Prostate gland (tissue), 2 donors: Measurements from ENCODE around the gene COPG1. TPM values are rescaled to one million over a fixed set of nuclear protein-coding genes. Genes with fewer than 3 reads are reported as not detected.
A peak's percentile ranks its signal among the peaks of the same experiment; 100 is the strongest.

ENCODE experiments used
- DNase-seq: peaks from one replicate; pipeline ENCODE4 v3.0.0-alpha.2; 2019; ENCODE audit warnings: low spot score
- H3K27ac ChIP-seq, 2 donors: fragments of 200-600 bp; sonication (generic); 2 replicates each; pipeline ENCODE4 v1.5.1; 2017 to 2019
- H3K27me3 ChIP-seq: fragments of 200-600 bp; sonication (generic); replicated peaks from 2 replicates; pipeline ENCODE4 v1.5.1; 2019; ENCODE audit not compliant: insufficient read depth
- H3K36me3 ChIP-seq, 2 donors: fragments of 200-600 bp; sonication (generic); 1 replicate in 1 of 2; 2 replicates in 1 of 2; pipeline versions ENCODE4 v1.5.1 to v1.8.1; 2017 to 2019
- H3K4me1 ChIP-seq: fragments of 200-600 bp; sonication (generic); replicated peaks from 2 replicates; pipeline ENCODE4 v1.5.1; 2019
- H3K4me3 ChIP-seq, 2 donors: fragments of 200-600 bp; sonication (generic); 2 replicates each; pipeline ENCODE4 v1.5.1; 2017 to 2019
- H3K9me3 ChIP-seq: fragments of 200-600 bp; sonication (generic); 2 replicates; pipeline ENCODE4 v1.5.1; 2017
- CTCF ChIP-seq, 4 experiments: fragments of 200-600 bp in 2 of 4; fragments of 450-650 bp in 2 of 4; sonication (generic) in 2 of 4; IDR thresholded peaks; 1 replicate in 3 of 4; 2 replicates in 1 of 4; pipeline ENCODE4 v1.5.1; 2016 to 2019; ENCODE audit warnings: antibody characterized with exemption in 4 of 4, mild to moderate bottlenecking in 2 of 4, moderate library complexity in 2 of 4
- POLR2A ChIP-seq: fragments of 450-650 bp; IDR thresholded peaks from one replicate; pipeline ENCODE4 v1.6.1; 2016; ENCODE audit warnings: antibody characterized with exemption, mild to moderate bottlenecking
- POLR2AphosphoS5 ChIP-seq: sonication (generic); formaldehyde crosslinking; IDR thresholded peaks from one replicate; pipeline ENCODE4 v1.6.1; 2017; ENCODE audit warnings: antibody characterized with exemption
- WGBS: methylation state at CpG from one replicate; pipeline ENCODE4 v1.1.5; 2018; 5-methylcytosine and 5-hydroxymethylcytosine counted together
- intact Hi-C: fragments of 100-400 bp; cut with DNase I; formaldehyde crosslinking; loops from one replicate; pipeline ENCODE4 v1.14.2; 2022
- total RNA-seq, 2 donors: library from RNA; depleted of rRNA; stranded (reverse); fragments of >200 nt; gene quantifications; one replicate each; pipeline ENCODE4 v1.1.0, GENCODE V29; 2016

Gene COPG1
- total RNA-seq, 2 donors from 2014 or later: 143 to 220 TPM

GRCh38 chr3:129291236-129291886, 42.0 kb downstream of the COPG1 start:
- H3K27me3 ChIP-seq: no peaks in the 10 kb centered on the region
- no peaks in the 10 kb centered on the region for H3K4me1 ChIP-seq
- TF ChIP-seq POLR2A: no peak
- TF ChIP-seq CTCF (IDR thresholded peaks at IDR 0.05): no peak
- no peak for TF ChIP-seq POLR2AphosphoS5
- H3K36me3 ChIP-seq: no peaks in the 10 kb centered on the region
- no peak overlapping the region for H3K27ac ChIP-seq
- no peak for DNase-seq
- intact Hi-C loops: no loop called here
- 43% methylated on average over 4 of the region's 4 CpGs for WGBS
- H3K4me3 ChIP-seq: no peak overlapping the region
- H3K9me3 ChIP-seq: no peaks in the 10 kb centered on the region

GRCh38 chr3:129295286-129295685, 45.9 kb downstream of the COPG1 start:
- WGBS: 93% methylated on average over 5 of the region's 5 CpGs

GRCh38 chr3:129304146-129304961, 54.9 kb downstream of the COPG1 start:
- Histone ChIP-seq H3K36me3 (no peaks in the 10 kb centered on the region), H3K27ac (peak overlapping the region; percentile 78 to 83), H3K27me3 (no peaks in the 10 kb centered on the region), H3K4me3 (no peak overlapping the region), H3K4me1 (no peaks in the 10 kb centered on the region), H3K9me3 (no peaks in the 10 kb centered on the region)
- TF ChIP-seq POLR2A (no peak), POLR2AphosphoS5 (no peak), CTCF (IDR thresholded peaks at IDR 0.05) (no peak)
- intact Hi-C loops: no loop called here
- DNase-seq: no peak
- WGBS: 80% methylated on average over 3 of the region's 3 CpGs

More at GRCh38 chr3:129295286-129295685, 45.9 kb downstream of the COPG1 start:
- Histone ChIP-seq H3K9me3 (no peaks in the 10 kb centered on the region), H3K27ac (no peak overlapping the region), H3K4me1 (no peaks in the 10 kb centered on the region), H3K36me3 (no peaks in the 10 kb centered on the region), H3K27me3 (no peaks in the 10 kb centered on the region), H3K4me3 (no peak overlapping the region)
- TF ChIP-seq CTCF (IDR thresholded peaks at IDR 0.05) (no peak), POLR2AphosphoS5 (no peak), POLR2A (no peak)
- DNase-seq: no peak
- intact Hi-C loops: no loop called here

- Histone ChIP-seq H3K27ac (peak overlapping the region; percentile 78 to 83), H3K27me3 (no peaks in the 10 kb centered on the region), H3K4me3 (no peak overlapping the region), H3K4me1 (no peaks in the 10 kb centered on the region), H3K36me3 (no peaks in the 10 kb centered on the region), H3K9me3 (no peaks in the 10 kb centered on the region)
- no peak for DNase-seq
- intact Hi-C loops: no loop called here
- TF ChIP-seq POLR2A: no peak
- WGBS: 100% methylated on average over 1 of the region's 1 CpG
These were observed 55.5 kb downstream of the COPG1 start for GRCh38 chr3:129304962-129305222.

- peak; percentile 94 for DNase-seq
- Histone ChIP-seq H3K9me3 (no peaks in the 10 kb centered on the region), H3K36me3 (no peaks in the 10 kb centered on the region), H3K4me1 (no peaks in the 10 kb centered on the region), H3K27me3 (no peaks in the 10 kb centered on the region), H3K4me3 (peak overlapping the region; percentile 12 to 16), H3K27ac (peak overlapping the region; percentile 78 to 83)
- intact Hi-C loops: no loop called here
- TF ChIP-seq POLR2A (peak; percentile 81), CTCF (IDR thresholded peaks at IDR 0.05) (peak in 2 of 4 experiments; percentile 28 to 33), POLR2AphosphoS5 (peak; percentile 93)
- WGBS: 12% methylated on average over 26 of the region's 26 CpGs
These were observed 56.2 kb downstream of the COPG1 start for GRCh38 chr3:129305592-129306091.
